DND-41 (cell line): Measurements from ENCODE around the gene LRRC43.
"Not testable (repeated sequence)": the region's sequence is repeated elsewhere in the genome, so short reads cannot be mapped to it uniquely, and the experiment has no call there.

ENCODE experiments used
- ATAC-seq: fragments of 200-7000 bp; cut with Tn5 transposase; 3 replicates; pipeline ENCODE4 v1.9.1; 2021; ENCODE audit warnings: low read depth; ENCODE audit not compliant: insufficient read depth
- DNase-seq: peaks from one replicate; pipeline ENCODE4 v3.0.0-alpha.2; 2020
- H2AFZ ChIP-seq: 2 replicates; pipeline ENCODE4 v1.6.0; 2012; ENCODE audit warnings: low read depth, low read length
- H3K27ac ChIP-seq: 2 replicates; pipeline ENCODE4 v1.5.1; 2012; ENCODE audit warnings: low read length, inconsistent platforms
- H3K27me3 ChIP-seq: fragments of 200-600 bp; sonication (generic); 2 replicates; pipeline ENCODE4 v1.6.0; 2012; ENCODE audit warnings: low read length, mild to moderate bottlenecking, inconsistent platforms; ENCODE audit not compliant: insufficient read depth, poor library complexity
- H3K36me3 ChIP-seq: 2 replicates; pipeline ENCODE4 v1.5.1; 2012; ENCODE audit warnings: low read length, inconsistent platforms; ENCODE audit not compliant: insufficient read depth
- H3K4me1 ChIP-seq: 2 replicates; pipeline ENCODE4 v1.5.1; 2012; ENCODE audit warnings: mild to moderate bottlenecking, low read length; ENCODE audit not compliant: insufficient read depth
- H3K4me2 ChIP-seq: 2 replicates; pipeline ENCODE4 v1.6.0; 2012; ENCODE audit warnings: mild to moderate bottlenecking, moderate library complexity, low read length, inconsistent platforms; ENCODE audit not compliant: insufficient read depth
- H3K4me3 ChIP-seq, 2 experiments: fragments of 200-600 bp in 1 of 2; shearing (Covaris generic) in 1 of 2; 2 replicates each; pipeline ENCODE4 v1.5.1; 2012 to 2016; ENCODE audit warnings: inconsistent platforms in 2 of 2, low read length in 2 of 2, mild to moderate bottlenecking in 2 of 2, low read depth in 1 of 2, moderate library complexity in 1 of 2
- H3K79me2 ChIP-seq: 2 replicates; pipeline ENCODE4 v1.6.0; 2012; ENCODE audit warnings: low read length, inconsistent platforms; ENCODE audit not compliant: insufficient read depth
- H3K9ac ChIP-seq: 2 replicates; pipeline ENCODE4 v1.6.0; 2012; ENCODE audit warnings: low read depth, mild to moderate bottlenecking, inconsistent platforms, low read length, moderate library complexity
- H3K9me3 ChIP-seq: 2 replicates; pipeline ENCODE4 v1.5.1; 2012; ENCODE audit warnings: low read length, moderate library complexity, mild to moderate bottlenecking, inconsistent platforms; ENCODE audit not compliant: insufficient read depth, severe bottlenecking
- H4K20me1 ChIP-seq: 2 replicates; pipeline ENCODE4 v1.6.0; 2012; ENCODE audit warnings: low read length; ENCODE audit not compliant: insufficient read depth
- CTCF ChIP-seq: IDR thresholded peaks from 2 replicates; pipeline ENCODE4 v1.5.1; 2012; ENCODE audit warnings: borderline replicate concordance, low read length, moderate library complexity, mild to moderate bottlenecking; ENCODE audit not compliant: poor library complexity, severe bottlenecking; ENCODE audit errors: extremely low read depth
- EZH2 ChIP-seq: IDR thresholded peaks from 3 replicates; pipeline ENCODE4 v1.6.1; 2012; ENCODE audit warnings: borderline replicate concordance, low read depth, mild to moderate bottlenecking, moderate library complexity, low read length, inconsistent platforms; ENCODE audit not compliant: severe bottlenecking

The LRRC43 gene

GRCh38 chr12:122171399-122171798, 11.5 kb upstream of the LRRC43 start:
- Histone ChIP-seq H3K36me3 (no peaks in the 10 kb centered on the region), H4K20me1 (no peaks in the 10 kb centered on the region), H3K9me3 (no peaks in the 10 kb centered on the region), H3K4me1 (no peaks in the 10 kb centered on the region), H3K4me3 (no peak overlapping the region), H3K9ac (no peak overlapping the region), H3K27me3 (no peaks in the 10 kb centered on the region), H3K4me2 (no peak overlapping the region), H3K79me2 (no peaks in the 10 kb centered on the region), H3K27ac (no peak overlapping the region), H2AFZ (no peak overlapping the region)
- no peak for TF ChIP-seq CTCF
- TF ChIP-seq EZH2 = no peak
- no peak for ATAC-seq
- no peak for DNase-seq

DNA sequence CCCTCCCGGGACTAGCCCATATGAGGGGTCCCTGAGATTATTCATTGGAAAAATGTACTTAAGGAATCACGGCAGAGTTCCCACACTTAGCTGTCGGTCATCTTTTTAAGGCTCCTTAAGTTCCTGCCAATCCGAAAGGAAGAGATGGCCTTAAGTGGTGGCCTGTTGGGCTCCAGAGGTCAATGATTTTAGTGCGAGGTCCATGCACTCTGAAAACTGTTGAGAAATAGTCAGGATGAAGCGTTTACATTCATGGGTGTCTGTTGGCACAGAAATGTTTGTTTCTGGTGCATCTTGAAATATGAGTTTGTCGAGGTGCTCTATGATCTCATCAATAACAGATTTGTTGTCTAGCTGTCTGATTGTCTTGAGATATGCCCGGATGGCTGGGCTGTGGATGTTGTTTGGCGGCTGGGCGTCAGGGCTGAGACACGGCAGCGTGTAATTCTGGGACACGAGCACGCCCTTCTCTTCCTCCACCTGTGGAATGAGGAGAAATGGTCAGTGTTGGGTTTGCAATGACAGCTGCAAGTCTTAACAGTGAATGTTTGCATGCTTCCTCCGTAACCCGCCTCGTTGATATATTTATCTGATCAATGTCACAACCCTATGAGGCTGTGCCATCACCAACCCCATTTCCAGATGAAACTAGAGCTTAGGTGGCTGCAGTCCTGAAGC, 10.5 kb upstream of the LRRC43 start:
- TF ChIP-seq EZH2 = no peak
- TF ChIP-seq CTCF = no peak
- Histone ChIP-seq H3K79me2 (no peaks in the 10 kb centered on the region), H3K9me3 (no peaks in the 10 kb centered on the region), H3K9ac (no peak overlapping the region), H3K36me3 (no peaks in the 10 kb centered on the region), H3K4me3 (no peak overlapping the region), H4K20me1 (no peaks in the 10 kb centered on the region), H3K27me3 (no peaks in the 10 kb centered on the region), H2AFZ (no peak overlapping the region), H3K27ac (no peak overlapping the region), H3K4me1 (no peaks in the 10 kb centered on the region), H3K4me2 (no peak overlapping the region)
- ATAC-seq (no peak), DNase-seq (no peak)

DNA sequence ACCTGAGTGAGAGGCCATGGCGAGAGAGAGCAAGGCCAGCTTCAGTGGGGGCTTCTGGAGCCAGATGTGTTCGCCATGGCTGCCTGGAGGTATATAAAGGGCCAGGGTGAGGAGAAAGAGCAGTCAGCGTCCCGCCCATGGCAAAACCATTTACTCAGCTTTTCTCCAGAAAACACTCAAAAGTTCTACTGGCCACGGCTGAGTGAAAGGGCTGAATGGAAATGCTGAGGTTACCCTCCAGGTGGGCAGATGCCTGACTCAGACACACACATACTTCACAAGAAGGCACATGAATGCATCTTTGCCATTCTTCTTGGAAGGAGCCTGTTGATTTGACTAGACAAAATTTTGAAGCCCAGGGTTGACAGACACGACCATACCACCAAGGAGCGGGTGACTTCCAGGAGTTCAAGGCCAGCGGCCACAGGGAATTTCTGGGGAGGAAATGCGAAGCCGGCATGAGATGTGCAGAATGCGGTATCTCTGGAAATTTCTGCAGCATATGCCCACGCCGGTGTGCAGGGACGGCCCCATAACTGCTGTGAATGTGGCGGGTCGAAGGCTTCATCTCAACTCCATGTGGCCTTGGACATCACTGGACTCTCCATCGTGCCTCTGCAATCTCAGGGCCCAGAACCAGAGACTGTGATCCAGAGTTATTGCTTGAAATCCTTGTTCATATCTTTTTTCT, 8.6 kb upstream of the LRRC43 start, which contains the start of gene IL31:
IL31 (minus strand) TSS at position 67 of the 691 bp plus-strand sequence; CDS start at position 18, 49 bp downstream.
- Histone ChIP-seq H3K79me2 (no peaks in the 10 kb centered on the region), H4K20me1 (no peaks in the 10 kb centered on the region), H3K4me2 (no peak within 1 kb of the TSS), H3K27me3 (no peaks in the 10 kb centered on the region), H3K27ac (no peak within 1 kb of the TSS), H3K9me3 (no peaks in the 10 kb centered on the region), H2AFZ (no peak within 1 kb of the TSS), H3K9ac (no peak within 1 kb of the TSS), H3K4me3 (no peak within 1 kb of the TSS), H3K36me3 (no peaks in the 10 kb centered on the region), H3K4me1 (no peaks in the 10 kb centered on the region)
- no peak for DNase-seq
- ATAC-seq = no peak
- no peak for TF ChIP-seq CTCF
- TF ChIP-seq EZH2 = no peak

- H3K36me3 ChIP-seq, H2AFZ ChIP-seq, H3K4me1 ChIP-seq, H3K9me3 ChIP-seq, H3K4me2 ChIP-seq, H3K79me2 ChIP-seq, H3K27me3 ChIP-seq, ATAC-seq, H3K9ac ChIP-seq, H3K27ac ChIP-seq, H3K4me3 ChIP-seq, H4K20me1 ChIP-seq, DNase-seq: not testable (repeated sequence)
Measured at GRCh38 chr12:122176473-122176872, 6.5 kb upstream of the LRRC43 start.
